ENCODE measurements around the gene CCL25.

GRCh38 chr19:8087876-8088275, 35.3 kb downstream of the CCL25 start:
- TF ChIP-seq CTCF (IDR thresholded peaks at IDR 0.05) (no peak), POLR2A (IDR thresholded peaks at IDR 0.05) (no peak), EP300 (IDR thresholded peaks at IDR 0.05) (no peak)

All from ovary (tissue), 3 donors.